ENCODE data around the gene TMCO4. TPM values are rescaled to one million over a fixed set of nuclear protein-coding genes. Genes with fewer than 3 reads are reported as not detected.

Gene TMCO4
- total and polyA plus RNA-seq, 2 of the 8 experiments (the other 6 are each of a cell fraction or from before 2014, with no cell fraction given), result 3.0 to 3.1 TPM

DNA sequence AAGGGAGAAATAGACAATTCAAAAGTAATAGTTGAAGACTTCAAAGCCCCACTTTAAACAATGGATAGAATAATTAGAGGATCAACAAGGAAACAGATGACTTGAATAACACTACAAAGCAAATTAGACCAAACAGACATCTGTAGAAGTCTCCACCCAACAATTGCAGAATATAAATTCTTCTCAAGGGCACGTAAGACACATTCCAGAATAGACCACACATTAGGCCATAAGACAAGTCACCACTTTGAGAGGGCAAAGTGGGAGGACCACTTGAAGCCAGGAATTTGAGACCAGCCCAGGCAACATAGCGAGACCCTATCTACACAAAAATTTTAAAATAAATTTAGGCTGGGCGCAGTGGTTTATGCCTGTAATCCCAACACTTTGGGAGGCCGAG, 35.9 kb upstream of the TMCO4 start:
- Histone ChIP-seq H4K20me1 (replicated peaks in 1 of 2; ENCODE audit: control insufficient read depth in 1 of 2, insufficient read depth in 2 of 2, low read length in 2 of 2) (no peaks in the 10 kb centered on the region), H4K91ac (replicated peaks; ENCODE audit: insufficient read length, low read length) (no peak overlapping the region), H3K27ac (ENCODE audit: low read depth, low read length) (no peak overlapping the region), H3K79me1 (ENCODE audit: low read depth, low read length) (no peaks in the 10 kb centered on the region), H3K23ac (ENCODE audit: insufficient read length) (no peak overlapping the region), H4K5ac (ENCODE audit: insufficient read length, low read depth, low read length) (no peak overlapping the region), H3K4me3 (ENCODE audit: extremely low read depth in 1 of 4, insufficient read depth in 2 of 4, low read depth in 3 of 4, low read length in 4 of 4) (no peak overlapping the region), H3K27me3 (replicated peaks in 1 of 4; ENCODE audit: control insufficient read depth in 3 of 4, extremely low read depth in 1 of 4, insufficient read depth in 3 of 4, low read length in 3 of 4) (no peaks in the 10 kb centered on the region), H3K56ac (replicated peaks; ENCODE audit: insufficient read length, low read depth, low read length) (no peak overlapping the region), H3K36me3 (ENCODE audit: control insufficient read depth in 2 of 4, insufficient read depth in 4 of 4, low read length in 3 of 4) (no peaks in the 10 kb centered on the region), H3K9ac (replicated peaks in 1 of 4; ENCODE audit: extremely low read depth in 1 of 4, low read depth in 3 of 4, low read length in 3 of 4) (no peak overlapping the region), H3K4me1 (replicated peaks in 1 of 4; ENCODE audit: control insufficient read depth in 3 of 4, insufficient read depth in 4 of 4, low read length in 3 of 4) (no peaks in the 10 kb centered on the region), H2AK5ac (ENCODE audit: low read depth, low read length) (no peak overlapping the region), H2AFZ (ENCODE audit: low read length) (no peak overlapping the region), H4K8ac (ENCODE audit: extremely low read depth, insufficient read depth, low read length) (no peak overlapping the region), H2BK20ac (ENCODE audit: low read length) (no peak overlapping the region), H2BK5ac (ENCODE audit: low read depth, low read length) (no peak overlapping the region), H3K14ac (ENCODE audit: insufficient read length) (no peak overlapping the region), H3K79me2 (ENCODE audit: control insufficient read depth in 1 of 2, insufficient read depth in 2 of 2, low read length in 2 of 2) (no peaks in the 10 kb centered on the region), H2BK15ac (ENCODE audit: low read length) (no peak overlapping the region), H3K18ac (ENCODE audit: extremely low read depth, low read length) (no peak overlapping the region), H3K4ac (replicated peaks; ENCODE audit: insufficient read length, low read depth, low read length) (no peak overlapping the region), H3K4me2 (ENCODE audit: insufficient read depth in 1 of 2, low read depth in 2 of 2, low read length in 2 of 2) (no peak overlapping the region), H3K9me3 (ENCODE audit: insufficient read depth in 2 of 2, low read depth in 1 of 2, low read length in 1 of 2) (no peaks in the 10 kb centered on the region), H3K23me2 (ENCODE audit: low read depth, low read length) (no peaks in the 10 kb centered on the region), H2BK12ac (ENCODE audit: low read depth, low read length) (no peak overlapping the region), H2BK120ac (replicated peaks; ENCODE audit: low read depth, low read length) (no peak overlapping the region)
- no peak for FAIRE-seq
- CTCF ChIA-PET (ENCODE audit: partially characterized antibody), result no interaction called here
- POLR2A ChIA-PET (ENCODE audit: partially characterized antibody), result no interaction called here
- 83% methylated on average over 4 of the region's 4 CpGs; no CpG with 5 or more reads in 1 of the 2 experiments for WGBS, 2 experiments (ENCODE audit: extremely low coverage in 1 of 2, insufficient coverage in 1 of 2, insufficient read length in 1 of 2, insufficient replicate concordance in 2 of 2, low coverage in 1 of 2, low lambda C conversion rate in 2 of 2, missing lambda C conversion rate in 1 of 2)
- no peak for DNase-seq (ENCODE audit: low read depth in 1 of 2, low spot score in 2 of 2)
- no peak for TF ChIP-seq KDM1A (IDR thresholded peaks at IDR 0.05; ENCODE audit: borderline replicate concordance, low read length)
- no peak for TF ChIP-seq TAF1 (IDR thresholded peaks at IDR 0.05; ENCODE audit: low read depth, low read length)
- no peak for TF ChIP-seq RFX5 (IDR thresholded peaks at IDR 0.05; ENCODE audit: borderline replicate concordance, low read depth, low read length)
- TF ChIP-seq YY1 (IDR thresholded peaks at IDR 0.05; ENCODE audit: low read depth, low read length), result no peak
- TF ChIP-seq GABPA (IDR thresholded peaks at IDR 0.05; ENCODE audit: borderline replicate concordance, insufficient read depth, low read length), result no peak
- TF ChIP-seq POU5F1 (IDR thresholded peaks at IDR 0.05; ENCODE audit: low read depth, low read length), result no peak
- TF ChIP-seq KDM4A (IDR thresholded peaks at IDR 0.05; ENCODE audit: low read depth, low read length, severe bottlenecking), result no peak
- TF ChIP-seq RAD21 (IDR thresholded peaks at IDR 0.05 in 1 of 2, conservative IDR thresholded peaks at IDR 0.05 in 1 of 2; ENCODE audit: low read depth in 2 of 2, low read length in 2 of 2), result no peak
- no peak for TF ChIP-seq BRCA1 (IDR thresholded peaks at IDR 0.05; ENCODE audit: low read depth, low read length)
- TF ChIP-seq CREB1 (IDR thresholded peaks at IDR 0.05), result no peak
- TF ChIP-seq ZNF274 (IDR thresholded peaks at IDR 0.05; ENCODE audit: borderline replicate concordance, extremely low read depth, low read length), result no peak
- no peak for TF ChIP-seq JUND (IDR thresholded peaks at IDR 0.05; ENCODE audit: low read length)
- no peak for TF ChIP-seq RXRA (IDR thresholded peaks at IDR 0.05; ENCODE audit: insufficient read depth, low read depth, low read length)

All from H1 (cell line).